Measurements from ENCODE around the gene SLC49A4. TPM values are rescaled to one million over a fixed set of nuclear protein-coding genes. Genes with fewer than 3 reads are reported as not detected.

The SLC49A4 gene
- total RNA-seq, 1 donor, result 27.5 TPM

DNA sequence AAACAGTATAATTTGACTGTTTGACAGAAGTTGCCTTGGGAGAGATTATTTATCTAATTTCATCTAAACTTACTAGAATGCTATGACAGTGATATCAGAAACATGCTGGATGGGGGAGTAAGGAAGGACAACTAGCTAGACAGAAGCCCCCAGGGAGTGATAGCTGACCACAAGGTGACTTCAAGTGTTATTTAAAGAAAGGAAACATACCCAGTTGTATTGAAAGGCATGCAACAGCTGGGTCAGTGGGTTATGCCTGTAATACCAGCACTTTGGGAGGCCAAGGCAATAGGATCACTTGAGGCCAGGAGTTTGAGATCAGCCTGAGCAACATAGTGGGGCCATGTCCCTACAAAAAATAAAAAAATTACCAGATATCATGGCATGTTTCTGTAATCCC is 69.6 kb downstream of the SLC49A4 start:
- Histone ChIP-seq H3K27me3 (ENCODE audit: insufficient read depth, low read length) (no peaks in the 10 kb centered on the region), H3K4me1 (ENCODE audit: insufficient read depth, low read length) (no peaks in the 10 kb centered on the region), H3K9me3 (ENCODE audit: low read depth, low read length) (no peaks in the 10 kb centered on the region), H3K4me3 (ENCODE audit: low read length) (no peak overlapping the region)

DNA sequence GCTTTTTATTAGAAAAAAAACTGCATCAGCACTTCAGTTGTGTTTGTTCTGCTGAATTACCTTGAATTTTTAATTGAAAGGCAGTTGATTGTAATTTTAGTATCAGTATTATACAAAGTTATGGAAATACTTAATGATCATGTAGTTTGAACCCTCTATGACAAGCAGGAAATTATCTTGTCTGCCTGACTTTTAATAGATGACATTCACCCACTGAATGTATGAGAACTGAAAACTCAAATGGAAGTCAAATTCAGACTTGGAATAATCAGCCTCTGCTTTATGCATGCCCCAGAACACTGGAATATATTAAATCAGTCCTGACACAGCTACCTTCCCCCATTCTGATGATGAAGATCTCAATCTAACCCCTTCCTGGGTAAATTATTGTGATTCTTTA is 73.5 kb downstream of the SLC49A4 start:
- Histone ChIP-seq H3K9me3 (ENCODE audit: low read depth, low read length) (no peaks in the 10 kb centered on the region), H3K4me3 (ENCODE audit: low read length) (no peak overlapping the region), H3K27me3 (ENCODE audit: insufficient read depth, low read length) (no peaks in the 10 kb centered on the region), H3K4me1 (ENCODE audit: insufficient read depth, low read length) (no peaks in the 10 kb centered on the region)

GRCh38 chr3:122873741-122874515 is 79.1 kb downstream of the SLC49A4 start:
- Histone ChIP-seq H3K27me3 (ENCODE audit: insufficient read depth, low read length) (no peaks in the 10 kb centered on the region), H3K4me3 (ENCODE audit: low read length) (no peak overlapping the region), H3K4me1 (ENCODE audit: insufficient read depth, low read length) (peaks cover 4% of the 10 kb centered on the region), H3K9me3 (ENCODE audit: low read depth, low read length) (no peaks in the 10 kb centered on the region)

DNA sequence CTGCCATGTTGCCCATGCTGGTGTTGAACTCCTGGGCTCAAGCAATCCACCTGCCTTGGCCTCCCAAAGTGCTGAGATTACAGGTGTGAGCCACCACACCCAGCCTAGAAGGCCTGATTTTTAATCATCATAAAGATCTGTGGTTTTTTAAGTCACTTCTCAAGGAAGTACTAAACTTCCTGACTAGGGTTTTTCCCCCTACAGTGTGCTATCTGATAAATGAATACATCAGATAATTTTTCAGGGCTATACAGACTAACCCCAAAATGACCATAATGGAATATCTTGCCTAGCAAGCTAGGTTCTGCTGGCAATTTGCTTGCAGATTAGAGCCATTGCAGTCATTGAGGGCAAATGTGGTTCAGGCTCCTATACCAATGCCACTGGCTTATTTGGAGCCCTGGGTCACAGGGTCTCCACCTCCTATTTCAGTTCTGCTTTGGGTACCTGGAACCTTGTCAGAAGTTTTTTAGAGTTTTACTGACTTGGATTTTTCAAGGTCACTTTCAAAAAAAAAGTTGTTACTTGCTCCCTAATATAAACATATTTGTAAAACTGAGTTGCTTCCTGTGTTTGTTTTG is 80.8 kb downstream of the SLC49A4 start:
- H3K9me3 ChIP-seq (ENCODE audit: low read depth, low read length), result no peaks in the 10 kb centered on the region
- no peak overlapping the region for H3K4me3 ChIP-seq (ENCODE audit: low read length)
- H3K27me3 ChIP-seq (ENCODE audit: insufficient read depth, low read length), result no peaks in the 10 kb centered on the region
- peaks cover 4% of the 10 kb centered on the region for H3K4me1 ChIP-seq (ENCODE audit: insufficient read depth, low read length)

DNA sequence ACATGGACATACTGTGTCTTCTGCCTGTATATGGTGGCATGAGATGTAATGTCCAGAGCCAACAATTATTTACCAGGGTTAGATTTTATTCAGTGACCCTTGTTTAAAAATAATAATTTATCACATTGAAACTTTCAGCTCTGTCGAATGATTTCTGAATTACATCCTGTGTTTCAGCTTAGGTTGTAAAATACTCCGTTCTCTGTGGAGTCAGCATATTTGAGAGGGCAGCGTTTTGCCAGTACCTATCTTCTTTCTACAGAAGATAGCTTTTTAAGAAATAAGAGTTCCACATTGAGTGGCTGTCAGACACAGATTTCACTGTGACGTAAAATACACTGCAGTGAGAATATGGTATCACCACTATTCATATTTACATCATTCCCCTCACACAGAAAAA is 85.3 kb downstream of the SLC49A4 start:
- no peak overlapping the region for H3K4me3 ChIP-seq (ENCODE audit: low read length)
- peaks cover 4% of the 10 kb centered on the region for H3K4me1 ChIP-seq (ENCODE audit: insufficient read depth, low read length)
- no peaks in the 10 kb centered on the region for H3K9me3 ChIP-seq (ENCODE audit: low read depth, low read length)
- H3K27me3 ChIP-seq (ENCODE audit: insufficient read depth, low read length), result no peaks in the 10 kb centered on the region

GRCh38 chr3:122880624-122881023 is 85.8 kb downstream of the SLC49A4 start:
- H3K9me3 ChIP-seq (ENCODE audit: low read depth, low read length), result no peaks in the 10 kb centered on the region
- no peak overlapping the region for H3K4me3 ChIP-seq (ENCODE audit: low read length)
- H3K4me1 ChIP-seq (ENCODE audit: insufficient read depth, low read length), result no peaks in the 10 kb centered on the region
- H3K27me3 ChIP-seq (ENCODE audit: insufficient read depth, low read length), result no peaks in the 10 kb centered on the region

DNA sequence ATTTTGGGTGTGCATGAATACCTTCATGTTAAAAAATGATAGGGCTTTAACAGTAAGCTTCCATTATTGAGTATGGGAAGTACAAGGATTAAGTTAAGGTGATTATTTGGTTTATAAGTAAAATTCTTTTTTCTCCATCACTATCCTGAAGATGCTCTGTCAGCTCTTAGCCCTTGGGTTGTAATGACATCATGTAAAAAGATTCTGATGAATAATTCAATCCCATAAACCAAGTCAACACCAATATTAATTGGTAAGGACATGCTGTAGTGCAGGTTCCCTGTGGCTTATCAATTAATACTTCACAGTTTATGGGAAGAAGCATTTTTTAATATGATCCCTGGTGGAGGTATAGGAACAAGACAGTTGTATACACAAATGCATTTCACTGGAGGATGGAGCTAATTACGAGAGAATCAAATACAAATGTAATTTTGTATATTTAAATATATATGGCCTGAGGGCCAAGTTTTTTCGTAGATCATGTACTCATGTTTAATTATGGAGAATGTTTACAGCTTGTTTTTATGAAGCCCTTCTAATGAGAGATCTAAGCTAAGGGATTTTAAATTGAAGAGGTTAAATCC is 87.6 kb downstream of the SLC49A4 start:
- no peak overlapping the region for H3K4me3 ChIP-seq (ENCODE audit: low read length)
- no peaks in the 10 kb centered on the region for H3K27me3 ChIP-seq (ENCODE audit: insufficient read depth, low read length)
- no peaks in the 10 kb centered on the region for H3K9me3 ChIP-seq (ENCODE audit: low read depth, low read length)
- no peaks in the 10 kb centered on the region for H3K4me1 ChIP-seq (ENCODE audit: insufficient read depth, low read length)

DNA sequence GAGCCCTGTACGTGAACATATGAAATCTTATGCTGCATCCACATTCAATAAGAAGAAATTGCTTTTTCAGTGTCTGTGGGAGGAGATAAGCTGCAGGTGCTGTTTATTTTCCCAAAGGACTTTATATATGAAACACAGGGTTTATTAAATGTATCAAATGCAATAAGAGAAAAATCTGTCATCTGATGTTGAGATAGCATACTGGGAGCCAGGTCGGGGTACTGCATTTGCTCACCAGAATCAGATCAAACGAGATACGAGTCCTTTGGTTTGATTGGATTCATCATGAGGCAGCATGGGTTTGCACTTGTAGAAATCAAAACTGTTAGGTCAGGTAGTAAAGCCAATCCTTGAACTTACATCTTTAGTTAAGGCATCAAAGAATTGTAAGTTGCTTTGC is 91.4 kb downstream of the SLC49A4 start:
- no peaks in the 10 kb centered on the region for H3K27me3 ChIP-seq (ENCODE audit: insufficient read depth, low read length)
- no peaks in the 10 kb centered on the region for H3K9me3 ChIP-seq (ENCODE audit: low read depth, low read length)
- H3K4me3 ChIP-seq (ENCODE audit: low read length), result no peak overlapping the region
- H3K4me1 ChIP-seq (ENCODE audit: insufficient read depth, low read length), result peaks cover 9% of the 10 kb centered on the region

- Histone ChIP-seq H3K27me3 (ENCODE audit: insufficient read depth, low read length) (no peaks in the 10 kb centered on the region), H3K4me3 (ENCODE audit: low read length) (no peak overlapping the region), H3K9me3 (ENCODE audit: low read depth, low read length) (no peaks in the 10 kb centered on the region), H3K4me1 (ENCODE audit: insufficient read depth, low read length) (peaks cover 9% of the 10 kb centered on the region)
These were observed 92.1 kb downstream of the SLC49A4 start for GRCh38 chr3:122886946-122887345.

DNA sequence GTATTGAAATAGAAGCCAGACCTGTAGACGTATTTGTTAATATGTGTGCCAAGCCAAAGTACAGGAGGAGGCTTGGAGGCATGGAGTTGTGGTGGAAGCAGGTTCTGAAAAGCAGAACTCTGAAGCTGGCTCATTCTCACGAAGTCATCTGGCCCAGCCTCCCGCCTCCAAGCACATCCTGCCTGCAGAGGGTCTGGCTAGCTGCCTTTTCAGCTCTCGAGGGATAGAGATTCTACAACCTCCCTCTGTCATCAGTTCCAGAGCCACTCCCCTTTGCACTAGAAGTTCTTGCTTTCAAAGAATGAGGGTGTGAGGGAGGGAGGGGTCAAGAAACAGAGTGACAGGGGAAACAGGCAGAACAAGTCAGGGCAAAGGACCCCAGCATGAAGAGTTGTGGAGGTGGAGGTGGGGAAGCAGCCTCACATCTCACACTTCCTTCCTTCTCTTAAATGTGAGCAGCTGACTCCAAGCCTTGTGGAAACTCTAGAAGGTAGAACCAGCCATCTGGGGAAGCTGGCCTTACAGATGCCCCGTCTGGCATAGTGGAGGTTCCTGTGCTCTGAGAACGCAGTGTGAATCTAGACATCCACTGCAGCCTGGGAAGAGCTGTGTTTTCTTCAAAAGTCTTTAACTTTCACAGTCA is 95.3 kb downstream of the SLC49A4 start:
- no peak overlapping the region for H3K4me3 ChIP-seq (ENCODE audit: low read length)
- H3K9me3 ChIP-seq (ENCODE audit: low read depth, low read length), result no peaks in the 10 kb centered on the region
- peaks cover 9% of the 10 kb centered on the region for H3K4me1 ChIP-seq (ENCODE audit: insufficient read depth, low read length)
- no peaks in the 10 kb centered on the region for H3K27me3 ChIP-seq (ENCODE audit: insufficient read depth, low read length)

DNA sequence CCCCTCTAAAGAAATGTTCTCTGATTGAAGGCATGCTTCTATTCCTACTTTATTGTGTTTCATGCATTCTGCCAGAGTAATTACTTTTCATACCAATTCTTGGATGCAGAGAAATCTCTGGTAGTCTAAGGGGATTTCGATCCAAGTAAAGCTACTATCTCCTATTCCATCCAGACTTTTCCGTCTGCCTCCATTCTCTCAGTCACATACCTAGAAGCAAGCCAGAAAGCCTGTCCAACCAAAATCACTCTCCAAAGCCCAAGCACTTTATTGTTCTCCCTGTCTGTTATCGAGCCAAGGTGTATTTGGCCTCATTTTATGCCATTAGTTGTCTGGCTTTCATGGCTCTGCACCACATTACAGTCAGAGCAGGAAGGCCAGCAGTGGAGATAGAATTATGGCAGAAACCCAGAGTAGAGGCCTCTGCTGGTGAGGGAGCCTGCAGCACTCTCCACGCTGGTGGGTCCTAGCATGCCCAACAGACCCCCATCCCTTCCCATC is 95.9 kb downstream of the SLC49A4 start:
- Histone ChIP-seq H3K27me3 (ENCODE audit: insufficient read depth, low read length) (no peaks in the 10 kb centered on the region), H3K4me3 (ENCODE audit: low read length) (no peak overlapping the region), H3K9me3 (ENCODE audit: low read depth, low read length) (no peaks in the 10 kb centered on the region), H3K4me1 (ENCODE audit: insufficient read depth, low read length) (peaks cover 9% of the 10 kb centered on the region)

DNA sequence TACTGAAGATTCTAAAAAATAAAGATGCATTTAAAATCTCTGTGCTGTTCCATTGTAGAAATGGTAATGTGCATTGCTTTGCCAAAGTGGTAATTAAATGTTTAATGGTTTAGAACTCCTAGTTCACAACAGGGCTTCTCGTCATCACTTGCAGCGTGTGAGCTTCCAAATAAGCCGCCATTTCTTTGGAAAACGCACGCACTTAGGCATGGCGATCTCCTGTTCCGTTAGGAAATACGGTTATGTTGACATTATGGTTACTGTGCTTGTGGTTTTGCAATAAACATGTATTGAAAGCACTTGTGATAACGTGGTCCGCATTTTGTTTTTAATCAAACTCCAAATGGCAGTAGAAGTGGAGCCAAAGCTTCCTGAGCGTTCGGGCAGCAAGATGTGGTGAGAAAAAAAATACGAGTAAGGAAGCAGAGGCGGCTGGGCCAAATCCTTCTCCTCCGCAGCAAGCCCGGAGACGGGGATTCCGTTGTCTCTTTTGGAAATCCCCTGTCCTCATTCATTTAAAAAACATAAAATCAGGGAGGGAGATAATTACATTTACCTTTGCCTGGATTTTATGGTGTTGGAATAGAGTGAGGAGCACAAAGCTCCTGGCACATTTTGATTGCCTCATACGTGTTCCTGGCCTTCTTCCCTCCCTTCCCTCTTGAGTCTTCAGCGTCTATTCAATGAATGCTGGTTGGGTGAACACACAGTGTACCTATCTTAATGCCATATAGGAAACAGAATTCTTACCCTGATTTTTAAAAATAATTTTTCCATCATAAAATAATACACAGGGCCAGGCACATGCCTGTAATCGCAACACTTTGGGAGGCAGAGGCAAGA is 97.5 kb downstream of the SLC49A4 start:
- H3K27me3 ChIP-seq (ENCODE audit: insufficient read depth, low read length), result no peaks in the 10 kb centered on the region
- no peaks in the 10 kb centered on the region for H3K9me3 ChIP-seq (ENCODE audit: low read depth, low read length)
- no peak overlapping the region for H3K4me3 ChIP-seq (ENCODE audit: low read length)
- H3K4me1 ChIP-seq (ENCODE audit: insufficient read depth, low read length), result peaks cover 9% of the 10 kb centered on the region

GRCh38 chr3:122893282-122893681 is 98.4 kb downstream of the SLC49A4 start:
- Histone ChIP-seq H3K9me3 (ENCODE audit: low read depth, low read length) (no peaks in the 10 kb centered on the region), H3K27me3 (ENCODE audit: insufficient read depth, low read length) (no peaks in the 10 kb centered on the region), H3K4me1 (ENCODE audit: insufficient read depth, low read length) (peaks cover 9% of the 10 kb centered on the region), H3K4me3 (ENCODE audit: low read length) (no peak overlapping the region)

- Histone ChIP-seq H3K9me3 (ENCODE audit: low read depth, low read length) (no peaks in the 10 kb centered on the region), H3K4me3 (ENCODE audit: low read length) (no peak overlapping the region), H3K27me3 (ENCODE audit: insufficient read depth, low read length) (no peaks in the 10 kb centered on the region), H3K4me1 (ENCODE audit: insufficient read depth, low read length) (peaks cover 9% of the 10 kb centered on the region)
These were observed 99.1 kb downstream of the SLC49A4 start for GRCh38 chr3:122893754-122894668.
